Measurements from ENCODE around the gene SGPL1. TPM values are rescaled to one million over a fixed set of nuclear protein-coding genes. Genes with fewer than 3 reads are reported as not detected.
"Not testable (repeated sequence)": the region's sequence is repeated elsewhere in the genome, so short reads cannot be mapped to it uniquely, and the experiment has no call there.

The SGPL1 gene
- total RNA-seq, 1 donor from 2014 or later: 8.2 TPM

DNA sequence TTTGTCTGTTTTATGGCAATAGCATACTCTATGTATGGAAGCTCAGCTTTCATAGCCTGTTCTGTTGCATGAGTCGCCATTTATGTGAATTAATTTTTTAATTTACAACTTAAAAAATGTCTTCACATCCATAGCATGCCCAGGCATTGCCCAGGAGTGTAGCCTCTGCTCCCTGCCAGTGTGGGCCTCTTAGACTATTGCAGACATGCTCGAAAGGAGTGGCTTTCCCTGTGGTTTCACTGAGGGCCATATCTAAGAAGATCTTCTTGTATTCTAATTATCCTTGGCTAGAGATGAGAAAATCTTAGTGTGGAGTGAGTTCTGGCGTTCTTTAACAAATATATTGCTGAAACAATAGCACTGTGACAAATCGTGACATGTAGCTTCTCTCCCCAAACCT, 37.3 kb downstream of the SGPL1 start:
- Histone ChIP-seq H3K9me3 (replicated peaks) (no peaks in the 10 kb centered on the region), H3K27ac (replicated peaks) (no peak overlapping the region), H3K4me1 (peaks cover 7% of the 10 kb centered on the region), H3K27me3 (ENCODE audit: low read depth) (no peaks in the 10 kb centered on the region), H3K4me3 (no peak overlapping the region), H3K36me3 (peaks cover 51% of the 10 kb centered on the region)
- TF ChIP-seq, protein P1, sequence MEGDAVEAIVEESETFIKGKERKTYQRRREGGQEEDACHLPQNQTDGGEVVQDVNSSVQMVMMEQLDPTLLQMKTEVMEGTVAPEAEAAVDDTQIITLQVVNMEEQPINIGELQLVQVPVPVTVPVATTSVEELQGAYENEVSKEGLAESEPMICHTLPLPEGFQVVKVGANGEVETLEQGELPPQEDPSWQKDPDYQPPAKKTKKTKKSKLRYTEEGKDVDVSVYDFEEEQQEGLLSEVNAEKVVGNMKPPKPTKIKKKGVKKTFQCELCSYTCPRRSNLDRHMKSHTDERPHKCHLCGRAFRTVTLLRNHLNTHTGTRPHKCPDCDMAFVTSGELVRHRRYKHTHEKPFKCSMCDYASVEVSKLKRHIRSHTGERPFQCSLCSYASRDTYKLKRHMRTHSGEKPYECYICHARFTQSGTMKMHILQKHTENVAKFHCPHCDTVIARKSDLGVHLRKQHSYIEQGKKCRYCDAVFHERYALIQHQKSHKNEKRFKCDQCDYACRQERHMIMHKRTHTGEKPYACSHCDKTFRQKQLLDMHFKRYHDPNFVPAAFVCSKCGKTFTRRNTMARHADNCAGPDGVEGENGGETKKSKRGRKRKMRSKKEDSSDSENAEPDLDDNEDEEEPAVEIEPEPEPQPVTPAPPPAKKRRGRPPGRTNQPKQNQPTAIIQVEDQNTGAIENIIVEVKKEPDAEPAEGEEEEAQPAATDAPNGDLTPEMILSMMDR (IDR thresholded peaks at IDR 0.05; ENCODE audit: borderline replicate concordance): no peak
- DNase-seq: no peak
- intact Hi-C loops (cut with micrococcal nuclease): no loop called here

DNA sequence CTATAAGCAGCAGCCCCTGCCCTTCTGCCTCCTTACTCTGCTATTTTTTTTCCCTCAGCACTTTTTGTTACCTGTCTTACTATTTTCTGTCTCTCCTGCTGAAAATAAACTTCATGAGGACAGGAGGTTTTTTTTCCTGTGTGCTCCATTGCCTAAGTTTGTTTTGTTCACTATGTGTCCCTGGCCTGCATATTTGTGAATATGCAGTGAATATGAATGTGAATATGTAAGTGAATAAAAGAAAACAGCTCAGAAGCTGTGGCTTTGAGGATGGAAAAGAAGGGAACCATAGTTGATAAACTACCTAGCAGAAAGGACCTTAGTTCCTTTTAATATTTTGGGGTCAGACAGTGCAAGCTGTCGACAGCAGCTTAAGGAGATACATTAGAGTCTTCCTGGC, 37.7 kb downstream of the SGPL1 start:
- TF ChIP-seq, protein P1 (IDR thresholded peaks at IDR 0.05; ENCODE audit: borderline replicate concordance): no peak
- Histone ChIP-seq H3K27ac (replicated peaks) (no peak overlapping the region), H3K36me3 (peaks cover 53% of the 10 kb centered on the region), H3K4me1 (peaks cover 5% of the 10 kb centered on the region), H3K27me3 (ENCODE audit: low read depth) (no peaks in the 10 kb centered on the region), H3K4me3 (no peak overlapping the region), H3K9me3 (replicated peaks) (no peaks in the 10 kb centered on the region)
- intact Hi-C loops (cut with micrococcal nuclease): no loop called here
- DNase-seq: no peak

DNA sequence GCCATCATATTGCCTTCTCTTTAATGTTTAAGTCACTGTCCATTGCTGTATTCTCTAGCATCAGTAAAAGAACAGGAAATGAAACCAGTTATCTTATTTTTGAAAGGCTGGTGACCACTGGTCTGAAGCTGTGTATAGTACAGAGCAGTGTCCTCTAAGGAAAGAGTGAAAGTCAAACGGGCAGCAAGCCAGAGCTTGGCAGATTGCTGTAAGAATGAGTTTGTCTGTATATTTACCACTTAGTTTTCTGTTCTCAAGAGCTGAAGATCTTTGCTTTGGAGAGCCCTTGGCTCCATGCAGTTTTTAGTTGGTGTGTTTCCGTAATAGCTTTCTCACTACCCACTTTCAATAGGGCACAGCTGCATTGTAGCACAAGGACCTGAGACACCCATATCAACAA, 40.7 kb downstream of the SGPL1 start:
- Histone ChIP-seq H3K9me3 (replicated peaks) (no peaks in the 10 kb centered on the region), H3K27ac (replicated peaks) (no peak overlapping the region), H3K36me3 (peaks cover 72% of the 10 kb centered on the region), H3K4me1 (peaks cover 8% of the 10 kb centered on the region), H3K4me3 (no peak overlapping the region), H3K27me3 (ENCODE audit: low read depth) (no peaks in the 10 kb centered on the region)
- TF ChIP-seq, protein P1 (IDR thresholded peaks at IDR 0.05; ENCODE audit: borderline replicate concordance): no peak
- intact Hi-C loops (cut with micrococcal nuclease): no loop called here
- DNase-seq: no peak

DNA sequence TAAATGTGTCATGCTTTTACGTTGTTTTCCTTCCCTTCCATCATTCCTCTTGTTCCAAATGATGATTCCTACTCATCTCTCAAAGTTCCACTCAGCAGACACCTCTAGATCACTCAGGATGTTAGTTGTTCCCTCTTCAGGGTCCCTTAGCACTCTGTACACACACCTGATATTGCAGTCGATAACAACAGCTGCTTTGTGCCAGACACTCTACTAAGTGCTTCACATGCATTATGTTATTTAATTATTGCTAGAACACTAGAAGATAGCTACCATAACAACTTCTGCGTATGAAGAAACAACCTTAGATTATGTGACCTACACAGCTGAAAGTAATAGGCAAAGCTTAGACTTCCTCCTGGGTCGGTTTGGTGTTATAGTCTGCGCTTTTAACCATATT, 43.0 kb downstream of the SGPL1 start:
- Histone ChIP-seq H3K4me3 (no peak overlapping the region), H3K9me3 (replicated peaks) (no peaks in the 10 kb centered on the region), H3K27me3 (ENCODE audit: low read depth) (no peaks in the 10 kb centered on the region), H3K4me1 (peaks cover 4% of the 10 kb centered on the region), H3K27ac (replicated peaks) (no peak overlapping the region), H3K36me3 (peaks cover 73% of the 10 kb centered on the region)
- no peak for DNase-seq
- intact Hi-C loops (cut with micrococcal nuclease): no loop called here
- TF ChIP-seq, protein P1 (IDR thresholded peaks at IDR 0.05; ENCODE audit: borderline replicate concordance): no peak

DNA sequence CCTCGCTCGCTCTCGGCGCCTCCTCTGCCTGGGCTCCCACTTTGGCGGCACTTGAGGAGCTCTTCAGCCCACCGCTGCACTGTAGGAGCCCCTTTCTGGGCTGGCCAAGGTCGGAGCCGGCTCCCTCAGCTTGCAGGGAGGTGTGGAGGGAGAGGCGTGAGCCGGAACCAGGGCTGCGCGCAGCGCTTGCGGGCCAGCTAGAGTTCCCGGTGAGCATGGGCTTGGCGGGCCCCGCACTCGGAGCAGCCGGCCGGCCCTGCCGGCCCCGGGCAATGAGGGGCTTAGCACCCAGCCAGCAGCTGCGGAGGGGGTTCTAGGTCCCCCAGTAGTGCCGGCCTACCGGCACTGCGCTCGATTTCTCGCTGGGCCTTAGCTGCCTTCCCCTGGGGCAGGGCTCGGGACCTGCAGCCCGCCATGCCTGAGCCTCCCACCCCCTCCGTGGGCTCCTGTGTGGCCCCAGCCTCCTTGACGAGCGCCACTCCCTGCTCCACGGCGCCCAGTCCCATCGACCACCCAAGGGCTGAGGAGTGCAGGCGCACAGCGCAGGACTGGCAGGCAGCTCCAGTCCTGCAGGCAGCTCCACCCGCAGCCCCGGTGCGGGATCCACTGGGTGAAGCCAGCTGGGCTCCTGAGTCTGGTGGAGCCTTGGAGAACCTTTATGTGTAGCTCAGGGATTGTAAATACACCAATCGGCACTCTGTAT, 45.9 kb downstream of the SGPL1 start:
- intact Hi-C loops (cut with micrococcal nuclease); H3K4me3 ChIP-seq; H3K27me3 ChIP-seq (ENCODE audit: low read depth); DNase-seq; H3K27ac ChIP-seq (replicated peaks); H3K9me3 ChIP-seq (replicated peaks); H3K4me1 ChIP-seq: not testable (repeated sequence)
- peaks cover 63% of the 10 kb centered on the region for H3K36me3 ChIP-seq

DNA sequence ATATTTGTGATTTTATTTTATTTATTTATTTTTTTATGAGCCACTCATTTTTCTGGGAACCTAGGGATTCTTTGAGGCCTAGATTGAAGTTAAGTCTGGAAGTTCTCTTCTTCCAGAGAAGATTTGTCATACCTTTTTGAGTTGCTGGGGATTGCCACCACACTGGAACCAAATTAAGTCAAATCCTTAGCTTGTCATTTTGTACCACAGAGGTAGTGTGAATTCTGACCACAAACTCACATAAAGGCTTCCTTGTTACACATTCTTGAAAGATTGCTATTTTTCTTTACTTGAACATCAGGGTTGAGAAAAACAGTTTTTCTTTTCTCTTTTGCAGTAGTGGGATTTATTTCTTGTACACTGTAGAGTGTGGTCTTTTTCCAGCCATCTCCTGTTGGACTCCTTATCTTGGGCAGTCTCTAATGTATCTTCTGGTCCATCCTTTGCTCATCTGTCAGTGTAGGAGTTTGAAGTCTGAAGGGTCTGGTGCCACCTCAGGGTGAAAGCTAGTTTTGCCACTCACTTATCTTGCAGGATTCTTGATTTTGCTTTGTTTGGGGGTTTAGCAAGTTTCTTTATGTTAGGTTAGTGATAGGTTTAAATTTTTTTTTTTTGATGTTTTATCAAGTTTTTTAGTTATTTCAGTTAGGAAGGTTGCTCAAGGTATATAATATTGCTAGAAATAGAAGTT, 47.9 kb downstream of the SGPL1 start:
- TF ChIP-seq, protein P1 (IDR thresholded peaks at IDR 0.05; ENCODE audit: borderline replicate concordance): no peak
- no peak overlapping the region for H3K4me3 ChIP-seq
- no peaks in the 10 kb centered on the region for H3K9me3 ChIP-seq (replicated peaks)
- intact Hi-C loops (cut with micrococcal nuclease): no loop called here
- H3K36me3 ChIP-seq: peaks cover 59% of the 10 kb centered on the region
- no peak for DNase-seq
- H3K27me3 ChIP-seq (ENCODE audit: low read depth): no peaks in the 10 kb centered on the region
- H3K4me1 ChIP-seq: peaks cover 4% of the 10 kb centered on the region
- H3K27ac ChIP-seq (replicated peaks): no peak overlapping the region
